ENCODE measurements around the gene TMEM52B. TPM values are rescaled to one million over a fixed set of nuclear protein-coding genes. Genes with fewer than 3 reads are reported as not detected.
"Not testable (repeated sequence)": the region's sequence is repeated elsewhere in the genome, so short reads cannot be mapped to it uniquely, and the experiment has no call there.

The TMEM52B gene
- total and polyA plus RNA-seq, 4 donors: 0.37 TPM; not detected in 3

- Histone ChIP-seq H3K9ac (ENCODE audit: low read depth in 1 of 2, low read length in 2 of 2) (no peak overlapping the region), H3K4me3 (ENCODE audit: low read depth in 1 of 3, low read length in 3 of 3) (no peak overlapping the region), H3K27me3 (ENCODE audit: control insufficient read depth in 4 of 4, insufficient read depth in 4 of 4, low read length in 3 of 4) (peaks cover 0 to 6% (median 0%) of the 10 kb centered on the region in 4 donors), H3K4me1 (ENCODE audit: control insufficient read depth in 4 of 4, insufficient read depth in 4 of 4, low read length in 3 of 4) (no peaks in the 10 kb centered on the region), H3K27ac (ENCODE audit: low read depth in 1 of 2, low read length in 2 of 2) (no peak overlapping the region), H3K36me3 (ENCODE audit: control insufficient read depth in 4 of 4, insufficient read depth in 3 of 4, low read depth in 1 of 4, low read length in 3 of 4) (no peaks in the 10 kb centered on the region), H3K9me3 (ENCODE audit: control insufficient read depth in 4 of 4, low read length in 3 of 4) (no peaks in the 10 kb centered on the region)
- no peak for TF ChIP-seq NR2F2 (IDR thresholded peaks at IDR 0.05)
- WGBS: 71% methylated on average over 11 of the region's 11 CpGs
- DNase-seq (ENCODE audit: low spot score): no peak
Measured at GRCh38 chr12:10186299-10186698, 7.5 kb downstream of the TMEM52B start.

- not testable (repeated sequence) for H3K4me1 ChIP-seq (ENCODE audit: control insufficient read depth in 4 of 4, insufficient read depth in 4 of 4, low read length in 3 of 4); H3K27me3 ChIP-seq (ENCODE audit: control insufficient read depth in 4 of 4, insufficient read depth in 4 of 4, low read length in 3 of 4); H3K4me3 ChIP-seq (ENCODE audit: low read depth in 1 of 3, low read length in 3 of 3); H3K9ac ChIP-seq (ENCODE audit: low read depth in 1 of 2, low read length in 2 of 2); DNase-seq (ENCODE audit: low spot score); H3K9me3 ChIP-seq (ENCODE audit: control insufficient read depth in 4 of 4, low read length in 3 of 4); H3K36me3 ChIP-seq (ENCODE audit: control insufficient read depth in 4 of 4, insufficient read depth in 3 of 4, low read depth in 1 of 4, low read length in 3 of 4); H3K27ac ChIP-seq (ENCODE audit: low read depth in 1 of 2, low read length in 2 of 2)
- WGBS: 79% methylated on average over 6 of the region's 6 CpGs
Measured at GRCh38 chr12:10186958-10187357, 8.1 kb downstream of the TMEM52B start.

DNA sequence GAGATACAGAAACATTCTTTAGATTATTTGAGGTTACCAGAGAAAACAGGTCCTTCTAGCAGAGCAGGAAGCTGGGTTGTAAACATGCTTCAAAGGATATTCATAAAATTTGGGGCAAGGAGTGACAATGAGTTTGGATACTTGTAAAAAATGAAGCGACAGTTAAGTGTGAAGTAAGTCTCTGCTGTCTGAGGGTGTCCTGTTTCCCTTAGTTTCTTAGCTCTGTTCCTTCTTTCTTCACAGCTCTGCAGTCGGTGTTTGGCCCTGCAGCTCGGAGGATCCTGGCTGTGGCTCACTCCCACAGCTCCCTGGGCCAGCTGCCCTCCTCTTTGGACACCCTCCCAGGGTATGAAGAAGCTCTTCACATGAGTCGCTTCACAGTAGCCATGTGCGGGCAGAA is 10.8 kb downstream of the TMEM52B start:
- Histone ChIP-seq H3K4me1 (ENCODE audit: control insufficient read depth in 4 of 4, insufficient read depth in 4 of 4, low read length in 3 of 4) (no peaks in the 10 kb centered on the region), H3K9ac (ENCODE audit: low read depth in 1 of 2, low read length in 2 of 2) (no peak overlapping the region), H3K9me3 (ENCODE audit: control insufficient read depth in 4 of 4, low read length in 3 of 4) (no peaks in the 10 kb centered on the region), H3K36me3 (ENCODE audit: control insufficient read depth in 4 of 4, insufficient read depth in 3 of 4, low read depth in 1 of 4, low read length in 3 of 4) (no peaks in the 10 kb centered on the region), H3K4me3 (ENCODE audit: low read depth in 1 of 3, low read length in 3 of 3) (no peak overlapping the region), H3K27me3 (ENCODE audit: control insufficient read depth in 4 of 4, insufficient read depth in 4 of 4, low read length in 3 of 4) (peaks cover 0 to 2% (median 0%) of the 10 kb centered on the region in 4 donors), H3K27ac (ENCODE audit: low read depth in 1 of 2, low read length in 2 of 2) (no peak overlapping the region)
- TF ChIP-seq CTCF (IDR thresholded peaks at IDR 0.05; ENCODE audit: low read depth, low read length, missing input control) (no peak), FOXA1 (IDR thresholded peaks at IDR 0.05) (no peak), REST (IDR thresholded peaks at IDR 0.05) (no peak), FOXA2 (IDR thresholded peaks at IDR 0.05) (no peak), JUND (IDR thresholded peaks at IDR 0.05) (no peak)
- TF ChIP-seq, protein P1, sequence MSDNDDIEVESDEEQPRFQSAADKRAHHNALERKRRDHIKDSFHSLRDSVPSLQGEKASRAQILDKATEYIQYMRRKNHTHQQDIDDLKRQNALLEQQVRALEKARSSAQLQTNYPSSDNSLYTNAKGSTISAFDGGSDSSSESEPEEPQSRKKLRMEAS (IDR thresholded peaks at IDR 0.05): no peak
- 78% methylated on average over 5 of the region's 5 CpGs for WGBS
- DNase-seq (ENCODE audit: low spot score): no peak
